ENCODE results near the gene CELF4. TPM values are rescaled to one million over a fixed set of nuclear protein-coding genes. Genes with fewer than 3 reads are reported as not detected.

The CELF4 gene
- total RNA-seq, 1 experiment from 2014 or later, result 0.11 TPM

GRCh38 chr18:37355772-37356171 lies 209.8 kb downstream of the CELF4 start:
- no peaks in the 10 kb centered on the region for H3K27me3 ChIP-seq (replicated peaks; ENCODE audit: control insufficient read depth, insufficient read depth, low read length)
- H3K4me1 Mint-ChIP-seq (ENCODE audit: low read depth, unreplicated experiment), result no peaks in the 10 kb centered on the region
- no TSS peak for BruUV-seq (replicated peaks)
- intact Hi-C loops (cut with micrococcal nuclease; ENCODE audit: unreplicated experiment), result no loop called here
- H3K36me3 Mint-ChIP-seq (ENCODE audit: insufficient read depth, unreplicated experiment), result no peaks in the 10 kb centered on the region
- no peaks in the 10 kb centered on the region for H3K27me3 Mint-ChIP-seq (ENCODE audit: insufficient read depth, unreplicated experiment)
- no peak overlapping the region for H3K27ac Mint-ChIP-seq (ENCODE audit: unreplicated experiment)
- POLR2A ChIA-PET, result no interaction called here
- no peaks in the 10 kb centered on the region for H3K36me3 ChIP-seq (ENCODE audit: control insufficient read depth, insufficient read depth, low read length)
- no peak overlapping the region for H3K4me3 Mint-ChIP-seq (ENCODE audit: unreplicated experiment)
- no peak overlapping the region for H3K4me3 ChIP-seq (ENCODE audit: low read depth, low read length)
- no peak for DNase-seq
- no peaks in the 10 kb centered on the region for H3K9me3 Mint-ChIP-seq (ENCODE audit: unreplicated experiment)
- no peak for TF ChIP-seq CTCF (IDR thresholded peaks at IDR 0.05; ENCODE audit: insufficient read depth in 1 of 2, low read depth in 1 of 2, low read length in 1 of 2, severe bottlenecking in 1 of 2, unreplicated experiment in 1 of 2)
- no peaks in the 10 kb centered on the region for H3K4me1 ChIP-seq
- no peaks in the 10 kb centered on the region for H3K9me3 ChIP-seq
- CTCF ChIA-PET, result no interaction called here

GRCh38 chr18:37351110-37351509 lies 214.5 kb downstream of the CELF4 start:
- Histone ChIP-seq H3K27me3 (replicated peaks; ENCODE audit: control insufficient read depth, insufficient read depth, low read length) (no peaks in the 10 kb centered on the region), H3K4me3 (ENCODE audit: low read depth, low read length) (no peak overlapping the region), H3K36me3 (ENCODE audit: control insufficient read depth, insufficient read depth, low read length) (no peaks in the 10 kb centered on the region), H3K4me1 (no peaks in the 10 kb centered on the region), H3K9me3 (no peaks in the 10 kb centered on the region)
- Mint-ChIP-seq H3K36me3 (ENCODE audit: insufficient read depth, unreplicated experiment) (no peaks in the 10 kb centered on the region), H3K27ac (ENCODE audit: unreplicated experiment) (no peak overlapping the region), H3K4me3 (ENCODE audit: unreplicated experiment) (no peak overlapping the region), H3K27me3 (ENCODE audit: insufficient read depth, unreplicated experiment) (peaks cover 2% of the 10 kb centered on the region), H3K9me3 (ENCODE audit: unreplicated experiment) (no peaks in the 10 kb centered on the region), H3K4me1 (ENCODE audit: low read depth, unreplicated experiment) (no peaks in the 10 kb centered on the region)
- ChIA-PET CTCF (no interaction called here), POLR2A (no interaction called here)
- no TSS peak for BruUV-seq (replicated peaks)
- intact Hi-C loops (cut with micrococcal nuclease; ENCODE audit: unreplicated experiment), result no loop called here
- DNase-seq, result no peak
- no peak for TF ChIP-seq CTCF (IDR thresholded peaks at IDR 0.05; ENCODE audit: insufficient read depth in 1 of 2, low read depth in 1 of 2, low read length in 1 of 2, severe bottlenecking in 1 of 2, unreplicated experiment in 1 of 2)

- BruUV-seq (replicated peaks), result no TSS peak
- intact Hi-C loops (cut with micrococcal nuclease; ENCODE audit: unreplicated experiment), result no loop called here
- no peak overlapping the region for H3K27ac Mint-ChIP-seq (ENCODE audit: unreplicated experiment)
- no peaks in the 10 kb centered on the region for H3K36me3 Mint-ChIP-seq (ENCODE audit: insufficient read depth, unreplicated experiment)
- Histone ChIP-seq H3K36me3 (ENCODE audit: control insufficient read depth, insufficient read depth, low read length) (no peaks in the 10 kb centered on the region), H3K27me3 (replicated peaks; ENCODE audit: control insufficient read depth, insufficient read depth, low read length) (no peaks in the 10 kb centered on the region), H3K4me3 (ENCODE audit: low read depth, low read length) (no peak overlapping the region), H3K4me1 (no peaks in the 10 kb centered on the region), H3K9me3 (no peaks in the 10 kb centered on the region)
- no peaks in the 10 kb centered on the region for H3K9me3 Mint-ChIP-seq (ENCODE audit: unreplicated experiment)
- no peak overlapping the region for H3K4me3 Mint-ChIP-seq (ENCODE audit: unreplicated experiment)
- H3K27me3 Mint-ChIP-seq (ENCODE audit: insufficient read depth, unreplicated experiment), result peaks cover 7% of the 10 kb centered on the region
- no peak for TF ChIP-seq CTCF (IDR thresholded peaks at IDR 0.05; ENCODE audit: insufficient read depth in 1 of 2, low read depth in 1 of 2, low read length in 1 of 2, severe bottlenecking in 1 of 2, unreplicated experiment in 1 of 2)
- POLR2A ChIA-PET, result no interaction called here
- H3K4me1 Mint-ChIP-seq (ENCODE audit: low read depth, unreplicated experiment), result no peaks in the 10 kb centered on the region
- CTCF ChIA-PET, result no interaction called here
- no peak for DNase-seq
These were observed 216.9 kb downstream of the CELF4 start for GRCh38 chr18:37348729-37349128.
